H1 (cell line): ENCODE data around the gene GAS2L1. TPM values are rescaled to one million over a fixed set of nuclear protein-coding genes. Genes with fewer than 3 reads are reported as not detected.

Experiments
- CTCF ChIA-PET: fragments of 300-600 bp; sonication (Branson Sonifier 250); formaldehyde crosslinking; loops from one replicate; lab custom pipeline; 2021; ENCODE audit not compliant: partially characterized antibody; lab: Charles Lee
- POLR2A ChIA-PET: fragments of 300-600 bp; sonication (Branson Sonifier 250); formaldehyde crosslinking; loops from one replicate; lab custom pipeline; 2021; ENCODE audit warnings: inconsistent platforms; ENCODE audit not compliant: partially characterized antibody; lab: Charles Lee
- DNase-seq, 2 experiments: peaks; one replicate each; pipeline versions ENCODE4 v3.0.0 to v3.0.0-alpha.2; 2010 to 2022; ENCODE audit warnings: low spot score in 2 of 2, low read depth in 1 of 2, mixed read lengths in 1 of 2
- FAIRE-seq: peaks from 2 replicates; lab custom pipeline; 2011; peaks lifted over from hg19 to GRCh38; lab: Jason Lieb, UNC
- H2AFZ ChIP-seq: 2 replicates; pipeline ENCODE4 v1.8.1; 2012; ENCODE audit warnings: low read length, inconsistent platforms
- H2AK5ac ChIP-seq: 2 replicates; pipeline ENCODE4 v1.6.1; 2013; ENCODE audit warnings: low read depth, low read length
- H2BK120ac ChIP-seq: replicated peaks from 2 replicates; pipeline ENCODE3; 2013; ENCODE audit warnings: low read depth, low read length, inconsistent platforms
- H2BK12ac ChIP-seq: 2 replicates; pipeline ENCODE4 v1.6.1; 2013; ENCODE audit warnings: low read depth, low read length
- H2BK15ac ChIP-seq: 2 replicates; pipeline ENCODE4 v1.6.1; 2013; ENCODE audit warnings: low read length
- H2BK20ac ChIP-seq: 2 replicates; pipeline ENCODE4 v1.6.1; 2013; ENCODE audit warnings: low read length
- H2BK5ac ChIP-seq: 2 replicates; pipeline ENCODE4 v1.6.1; 2013; ENCODE audit warnings: low read depth, low read length
- H3K14ac ChIP-seq: 2 replicates; pipeline ENCODE4 v1.6.1; 2013; ENCODE audit warnings: inconsistent platforms; ENCODE audit not compliant: insufficient read length
- H3K18ac ChIP-seq: 2 replicates; pipeline ENCODE4 v1.6.1; 2013; ENCODE audit warnings: low read length; ENCODE audit errors: extremely low read depth
- H3K23ac ChIP-seq: 2 replicates; pipeline ENCODE4 v1.6.1; 2013; ENCODE audit warnings: inconsistent platforms; ENCODE audit not compliant: insufficient read length
- H3K23me2 ChIP-seq: 2 replicates; pipeline ENCODE4 v1.6.1; 2013; ENCODE audit warnings: low read depth, low read length
- H3K27ac ChIP-seq: 2 replicates; pipeline ENCODE4 v1.6.1; 2011; ENCODE audit warnings: low read depth, low read length, inconsistent platforms
- H3K27me3 ChIP-seq, 4 experiments: replicated peaks in 1 of 4; 1 replicate in 1 of 4; 2 replicates in 3 of 4; pipeline versions ENCODE4 v1.6.1 to v1.8.1; 2011 to 2013; ENCODE audit warnings: low read length in 3 of 4, mild to moderate bottlenecking in 3 of 4, inconsistent platforms in 2 of 4, mixed read lengths in 2 of 4, moderate library complexity in 1 of 4; ENCODE audit not compliant: control insufficient read depth in 3 of 4, insufficient read depth in 3 of 4; ENCODE audit errors: extremely low read depth in 1 of 4
- H3K36me3 ChIP-seq, 4 experiments: 2 replicates each; pipeline versions ENCODE4 v1.6.1 to v1.8.1; 2011 to 2013; ENCODE audit warnings: mild to moderate bottlenecking in 4 of 4, low read length in 3 of 4, moderate library complexity in 2 of 4, control low read depth in 1 of 4, inconsistent platforms in 1 of 4; ENCODE audit not compliant: insufficient read depth in 4 of 4, control insufficient read depth in 2 of 4
- H3K4ac ChIP-seq: replicated peaks from 2 replicates; pipeline ENCODE3; 2013; ENCODE audit warnings: low read length, low read depth, mixed read lengths, inconsistent platforms; ENCODE audit not compliant: insufficient read length
- H3K4me1 ChIP-seq, 4 experiments: replicated peaks in 1 of 4; 1 replicate in 1 of 4; 2 replicates in 3 of 4; pipeline versions ENCODE4 v1.6.1 to v1.8.1; 2011 to 2013; ENCODE audit warnings: low read length in 3 of 4, inconsistent platforms in 2 of 4, mixed read lengths in 1 of 4; ENCODE audit not compliant: insufficient read depth in 4 of 4, control insufficient read depth in 3 of 4
- H3K4me2 ChIP-seq, 2 experiments: 2 replicates each; pipeline versions ENCODE4 v1.6.1 to v1.8.1; 2011 to 2013; ENCODE audit warnings: low read depth in 2 of 2, low read length in 2 of 2, control low read depth in 1 of 2, inconsistent platforms in 1 of 2, mild to moderate bottlenecking in 1 of 2; ENCODE audit not compliant: insufficient read depth in 1 of 2
- H3K4me3 ChIP-seq, 4 experiments: fragments of 200-600, 300-600 bp in 1 of 4; sonication (generic), shearing (Covaris generic), sonication (Bioruptor Twin) in 1 of 4; 2 replicates each; pipeline versions ENCODE4 v1.5.1 to v1.8.1; 2011 to 2016; ENCODE audit warnings: low read length in 4 of 4, low read depth in 3 of 4, control low read depth in 2 of 4, inconsistent platforms in 2 of 4, mild to moderate bottlenecking in 2 of 4, mixed read lengths in 1 of 4, moderate library complexity in 1 of 4; ENCODE audit not compliant: insufficient read depth in 2 of 4; ENCODE audit errors: extremely low read depth in 1 of 4
- H3K56ac ChIP-seq: replicated peaks from 2 replicates; pipeline ENCODE3; 2013; ENCODE audit warnings: low read depth, mild to moderate bottlenecking, mixed read lengths, low read length, inconsistent platforms; ENCODE audit not compliant: insufficient read length
- H3K79me1 ChIP-seq: 2 replicates; pipeline ENCODE4 v1.6.1; 2013; ENCODE audit warnings: low read depth, low read length, control low read depth
- H3K79me2 ChIP-seq, 2 experiments: 2 replicates each; pipeline versions ENCODE4 v1.6.1 to v1.8.1; 2012 to 2013; ENCODE audit warnings: low read length in 2 of 2, mild to moderate bottlenecking in 2 of 2, inconsistent platforms in 1 of 2; ENCODE audit not compliant: insufficient read depth in 2 of 2, control insufficient read depth in 1 of 2
- H3K9ac ChIP-seq, 4 experiments: replicated peaks in 1 of 4; 1 replicate in 1 of 4; 2 replicates in 3 of 4; pipeline versions ENCODE4 v1.6.1 to v1.8.1; 2011 to 2013; ENCODE audit warnings: low read depth in 3 of 4, low read length in 3 of 4, control low read depth in 2 of 4, mild to moderate bottlenecking in 2 of 4, moderate library complexity in 2 of 4, inconsistent platforms in 1 of 4; ENCODE audit errors: extremely low read depth in 1 of 4
- H3K9me3 ChIP-seq, 2 experiments: 2 replicates each; pipeline versions ENCODE4 v1.6.1 to v1.8.1; 2012 to 2013; ENCODE audit warnings: mild to moderate bottlenecking in 2 of 2, moderate library complexity in 2 of 2, control low read depth in 1 of 2, inconsistent platforms in 1 of 2, low read depth in 1 of 2, low read length in 1 of 2, mixed read lengths in 1 of 2; ENCODE audit not compliant: insufficient read depth in 2 of 2
- H4K20me1 ChIP-seq, 2 experiments: replicated peaks in 1 of 2; 2 replicates each; pipeline versions ENCODE3 to v1.8.1; 2011 to 2013; ENCODE audit warnings: inconsistent platforms in 2 of 2, low read length in 2 of 2, mild to moderate bottlenecking in 1 of 2; ENCODE audit not compliant: insufficient read depth in 2 of 2, control insufficient read depth in 1 of 2
- H4K5ac ChIP-seq: 2 replicates; pipeline ENCODE4 v1.6.1; 2013; ENCODE audit warnings: low read length, low read depth, mixed read lengths, inconsistent platforms; ENCODE audit not compliant: insufficient read length
- H4K8ac ChIP-seq: 2 replicates; pipeline ENCODE4 v1.8.0; 2013; ENCODE audit warnings: mild to moderate bottlenecking, moderate library complexity, low read length, inconsistent platforms; ENCODE audit not compliant: insufficient read depth; ENCODE audit errors: extremely low read depth
- H4K91ac ChIP-seq: replicated peaks from 2 replicates; pipeline ENCODE3; 2013; ENCODE audit warnings: low read length, mixed read lengths, inconsistent platforms; ENCODE audit not compliant: insufficient read length
- SRF ChIP-seq: IDR thresholded peaks from 2 replicates; pipeline ENCODE4 v1.6.1; 2011; ENCODE audit warnings: mild to moderate bottlenecking, low read depth, low read length, moderate library complexity
- WGBS, 2 experiments: shearing (Covaris generic) in 1 of 2; methylation state at CpG; one replicate each; pipeline versions ENCODE4 v1.1.6 to v1.1.7; 2013 to 2015; ENCODE audit warnings: low lambda C conversion rate in 2 of 2, mixed read lengths in 2 of 2, inconsistent platforms in 1 of 2, low coverage in 1 of 2, missing lambda C conversion rate in 1 of 2; ENCODE audit not compliant: insufficient replicate concordance in 2 of 2, insufficient coverage in 1 of 2, insufficient read length in 1 of 2; ENCODE audit errors: extremely low coverage in 1 of 2, missing lambda C conversion rate in 1 of 2; 5-methylcytosine and 5-hydroxymethylcytosine counted together
- polyA plus RNA-seq, 7 experiments: library from polyadenylated mRNA; depleted of rRNA in 3 of 7; stranded (reverse) in 5 of 7; unstranded in 2 of 7; fragments of >200 nt in 5 of 7; fragments of 200-250 nt in 2 of 7; gene quantifications; 1 replicate in 5 of 7; 2 replicates in 1 of 7; 4 replicates in 1 of 7; pipeline versions ENCODE4 v1.2.1 to v1.2.3, GENCODE V29; 2011 to 2013; ENCODE audit warnings: missing spikeins in 2 of 7, mixed read lengths in 2 of 7
- total RNA-seq: library from RNA; stranded (reverse); fragmentation: NEBNext Ultra II Directional; extraction: Animal tissue kit (Norgen Biotek cat#: 25700); gene quantifications from 2 replicates; pipeline ENCODE4 v1.2.1, GENCODE V29; 2021
- TF ChIP-seq, protein P1 (sequence below): IDR thresholded peaks from 2 replicates; pipeline ENCODE4 v1.6.1; 2012; ENCODE audit warnings: inconsistent platforms

The GAS2L1 gene
- total and polyA plus RNA-seq, 2 of the 8 experiments (the other 6 are each of a cell fraction or from before 2014, with no cell fraction given), result 3.6 to 10.1 TPM

- no peak for TF ChIP-seq SRF
- TF ChIP-seq, protein P1, sequence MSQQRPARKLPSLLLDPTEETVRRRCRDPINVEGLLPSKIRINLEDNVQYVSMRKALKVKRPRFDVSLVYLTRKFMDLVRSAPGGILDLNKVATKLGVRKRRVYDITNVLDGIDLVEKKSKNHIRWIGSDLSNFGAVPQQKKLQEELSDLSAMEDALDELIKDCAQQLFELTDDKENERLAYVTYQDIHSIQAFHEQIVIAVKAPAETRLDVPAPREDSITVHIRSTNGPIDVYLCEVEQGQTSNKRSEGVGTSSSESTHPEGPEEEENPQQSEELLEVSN, result no peak
Observed at GRCh38 chr22:29272624-29273023, 33.8 kb upstream of the GAS2L1 start.

More at GRCh38 chr22:29272624-29273023, 33.8 kb upstream of the GAS2L1 start:
- Histone ChIP-seq H3K9ac (no peak overlapping the region), H2BK120ac (no peak overlapping the region), H2BK12ac (no peak overlapping the region), H4K20me1 (peaks cover 44 to 50% of the 10 kb centered on the region in 2 experiments), H3K23me2 (peaks cover 7% of the 10 kb centered on the region), H3K4me3 (no peak overlapping the region), H3K18ac (no peak overlapping the region), H3K79me2 (peaks cover 52 to 95% of the 10 kb centered on the region in 2 experiments), H3K9me3 (no peaks in the 10 kb centered on the region), H2AFZ (no peak overlapping the region), H2BK20ac (no peak overlapping the region), H3K79me1 (peaks cover 5% of the 10 kb centered on the region), H4K91ac (no peak overlapping the region), H2BK5ac (no peak overlapping the region), H3K4ac (no peak overlapping the region), H3K56ac (no peak overlapping the region), H3K27me3 (no peaks in the 10 kb centered on the region), H3K4me2 (no peak overlapping the region; a peak in 1 of 4 replicates), H3K36me3 (peaks cover 43 to 81% (median 59%) of the 10 kb centered on the region in 4 experiments), H3K4me1 (peaks cover 2 to 9% (median 5%) of the 10 kb centered on the region in 4 experiments; a peak in 5 of 7 replicates), H3K14ac (no peak overlapping the region), H4K8ac (no peak overlapping the region), H4K5ac (no peak overlapping the region), H3K23ac (no peak overlapping the region), H3K27ac (no peak overlapping the region), H2BK15ac (no peak overlapping the region), H2AK5ac (no peak overlapping the region)
- no peak for FAIRE-seq
- ChIA-PET POLR2A (interaction anchor here (1.1 to 21.4 kb wide), 7 partner anchors 10 to 65 kb away, joined by 4 to 436 read pairs (median 8); partner anchors contain the start of gene GAS2L1), CTCF (interaction anchor here (1.2 to 1.3 kb wide), 2 partner anchors 25 to 70 kb away, joined by 3 to 5 read pairs; no protein-coding TSS in a partner anchor)
- DNase-seq, result no peak
- 96% methylated on average over 2 of the region's 2 CpGs; no CpG with 5 or more reads in 1 of the 2 experiments for WGBS, 2 experiments
